Measurements from ENCODE around the gene USP17L24.
"Not testable (repeated sequence)": the region's sequence is repeated elsewhere in the genome, so short reads cannot be mapped to it uniquely, and the experiment has no call there.

Gene USP17L24, protein sequence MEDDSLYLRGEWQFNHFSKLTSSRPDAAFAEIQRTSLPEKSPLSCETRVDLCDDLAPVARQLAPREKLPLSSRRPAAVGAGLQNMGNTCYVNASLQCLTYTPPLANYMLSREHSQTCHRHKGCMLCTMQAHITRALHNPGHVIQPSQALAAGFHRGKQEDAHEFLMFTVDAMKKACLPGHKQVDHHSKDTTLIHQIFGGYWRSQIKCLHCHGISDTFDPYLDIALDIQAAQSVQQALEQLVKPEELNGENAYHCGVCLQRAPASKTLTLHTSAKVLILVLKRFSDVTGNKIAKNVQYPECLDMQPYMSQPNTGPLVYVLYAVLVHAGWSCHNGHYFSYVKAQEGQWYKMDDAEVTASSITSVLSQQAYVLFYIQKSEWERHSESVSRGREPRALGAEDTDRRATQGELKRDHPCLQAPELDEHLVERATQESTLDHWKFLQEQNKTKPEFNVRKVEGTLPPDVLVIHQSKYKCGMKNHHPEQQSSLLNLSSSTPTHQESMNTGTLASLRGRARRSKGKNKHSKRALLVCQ

DNA sequence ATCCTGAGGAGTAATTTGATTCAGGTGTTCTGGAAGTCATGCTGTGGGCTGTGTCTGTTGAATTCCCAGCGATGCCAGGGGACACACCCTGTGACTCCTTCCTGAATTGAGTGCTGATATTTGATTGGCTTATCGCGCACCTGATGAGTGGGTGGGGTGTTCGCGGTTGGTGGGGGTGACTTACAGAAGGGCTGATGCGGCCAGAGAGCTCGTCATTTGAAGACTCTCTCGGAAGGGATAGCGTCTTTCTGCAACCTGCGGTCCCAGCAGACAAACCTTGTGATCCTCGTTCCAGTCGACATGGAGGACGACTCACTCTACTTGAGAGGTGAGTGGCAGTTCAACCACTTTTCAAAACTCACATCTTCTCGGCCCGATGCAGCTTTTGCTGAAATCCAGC lies at the start of gene USP17L24:
TSS of gene USP17L24 (plus strand) at position 301 of the 400 bp plus-strand sequence. CDS start at position 301, 0 bp downstream.
- not testable (repeated sequence) for DNase-seq

DNA sequence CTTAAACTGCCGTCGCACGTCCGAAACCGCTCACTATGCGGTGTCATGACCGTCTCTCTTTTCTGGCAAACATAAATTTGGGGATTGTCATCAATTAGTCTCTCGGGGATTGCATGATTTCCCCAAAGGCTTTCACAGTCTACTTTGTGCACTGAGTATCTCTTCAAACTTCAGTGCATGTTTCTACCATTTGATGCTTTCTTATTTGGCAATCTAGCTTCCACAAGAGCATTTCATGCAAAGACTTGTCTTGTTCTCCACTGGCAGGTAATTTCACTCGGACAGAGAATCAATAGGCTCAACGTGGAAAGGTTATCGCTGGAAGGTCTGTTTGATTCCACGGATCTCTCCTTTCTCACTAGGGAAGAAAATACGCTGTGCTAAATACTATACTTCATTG lies 774 bp upstream of the USP17L24 start:
- DNase-seq = not testable (repeated sequence)

DNA sequence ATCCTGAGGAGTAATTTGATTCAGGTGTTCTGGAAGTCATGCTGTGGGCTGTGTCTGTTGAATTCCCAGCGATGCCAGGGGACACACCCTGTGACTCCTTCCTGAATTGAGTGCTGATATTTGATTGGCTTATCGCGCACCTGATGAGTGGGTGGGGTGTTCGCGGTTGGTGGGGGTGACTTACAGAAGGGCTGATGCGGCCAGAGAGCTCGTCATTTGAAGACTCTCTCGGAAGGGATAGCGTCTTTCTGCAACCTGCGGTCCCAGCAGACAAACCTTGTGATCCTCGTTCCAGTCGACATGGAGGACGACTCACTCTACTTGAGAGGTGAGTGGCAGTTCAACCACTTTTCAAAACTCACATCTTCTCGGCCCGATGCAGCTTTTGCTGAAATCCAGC lies 4.6 kb downstream of the USP17L24 start, which contains the start of gene USP17L25:
TSS of gene USP17L25 (plus strand) at position 301 of the 400 bp plus-strand sequence. CDS start at position 301, 0 bp downstream.
- not testable (repeated sequence) for DNase-seq

DNA sequence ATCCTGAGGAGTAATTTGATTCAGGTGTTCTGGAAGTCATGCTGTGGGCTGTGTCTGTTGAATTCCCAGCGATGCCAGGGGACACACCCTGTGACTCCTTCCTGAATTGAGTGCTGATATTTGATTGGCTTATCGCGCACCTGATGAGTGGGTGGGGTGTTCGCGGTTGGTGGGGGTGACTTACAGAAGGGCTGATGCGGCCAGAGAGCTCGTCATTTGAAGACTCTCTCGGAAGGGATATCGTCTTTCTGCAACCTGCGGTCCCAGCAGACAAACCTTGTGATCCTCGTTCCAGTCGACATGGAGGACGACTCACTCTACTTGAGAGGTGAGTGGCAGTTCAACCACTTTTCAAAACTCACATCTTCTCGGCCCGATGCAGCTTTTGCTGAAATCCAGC lies 9.4 kb downstream of the USP17L24 start, which contains the start of gene USP17L26:
TSS of gene USP17L26 (plus strand) at position 301 of the 400 bp plus-strand sequence. CDS start at position 301, 0 bp downstream.
- not testable (repeated sequence) for DNase-seq

DNA sequence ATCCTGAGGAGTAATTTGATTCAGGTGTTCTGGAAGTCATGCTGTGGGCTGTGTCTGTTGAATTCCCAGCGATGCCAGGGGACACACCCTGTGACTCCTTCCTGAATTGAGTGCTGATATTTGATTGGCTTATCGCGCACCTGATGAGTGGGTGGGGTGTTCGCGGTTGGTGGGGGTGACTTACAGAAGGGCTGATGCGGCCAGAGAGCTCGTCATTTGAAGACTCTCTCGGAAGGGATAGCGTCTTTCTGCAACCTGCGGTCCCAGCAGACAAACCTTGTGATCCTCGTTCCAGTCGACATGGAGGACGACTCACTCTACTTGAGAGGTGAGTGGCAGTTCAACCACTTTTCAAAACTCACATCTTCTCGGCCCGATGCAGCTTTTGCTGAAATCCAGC lies 14.1 kb downstream of the USP17L24 start, which contains the start of gene USP17L5:
TSS of gene USP17L5 (plus strand) at position 301 of the 400 bp plus-strand sequence. CDS start at position 301, 0 bp downstream.
- not testable (repeated sequence) for DNase-seq

DNA sequence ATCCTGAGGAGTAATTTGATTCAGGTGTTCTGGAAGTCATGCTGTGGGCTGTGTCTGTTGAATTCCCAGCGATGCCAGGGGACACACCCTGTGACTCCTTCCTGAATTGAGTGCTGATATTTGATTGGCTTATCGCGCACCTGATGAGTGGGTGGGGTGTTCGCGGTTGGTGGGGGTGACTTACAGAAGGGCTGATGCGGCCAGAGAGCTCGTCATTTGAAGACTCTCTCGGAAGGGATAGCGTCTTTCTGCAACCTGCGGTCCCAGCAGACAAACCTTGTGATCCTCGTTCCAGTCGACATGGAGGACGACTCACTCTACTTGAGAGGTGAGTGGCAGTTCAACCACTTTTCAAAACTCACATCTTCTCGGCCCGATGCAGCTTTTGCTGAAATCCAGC lies 18.9 kb downstream of the USP17L24 start, which contains the start of gene USP17L27:
TSS of gene USP17L27 (plus strand) at position 301 of the 400 bp plus-strand sequence. CDS start at position 301, 0 bp downstream.
- not testable (repeated sequence) for DNase-seq

DNA sequence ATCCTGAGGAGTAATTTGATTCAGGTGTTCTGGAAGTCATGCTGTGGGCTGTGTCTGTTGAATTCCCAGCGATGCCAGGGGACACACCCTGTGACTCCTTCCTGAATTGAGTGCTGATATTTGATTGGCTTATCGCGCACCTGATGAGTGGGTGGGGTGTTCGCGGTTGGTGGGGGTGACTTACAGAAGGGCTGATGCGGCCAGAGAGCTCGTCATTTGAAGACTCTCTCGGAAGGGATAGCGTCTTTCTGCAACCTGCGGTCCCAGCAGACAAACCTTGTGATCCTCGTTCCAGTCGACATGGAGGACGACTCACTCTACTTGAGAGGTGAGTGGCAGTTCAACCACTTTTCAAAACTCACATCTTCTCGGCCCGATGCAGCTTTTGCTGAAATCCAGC lies 23.6 kb downstream of the USP17L24 start, which contains the start of gene USP17L28:
TSS of gene USP17L28 (plus strand) at position 301 of the 400 bp plus-strand sequence. CDS start at position 301, 0 bp downstream.
- not testable (repeated sequence) for DNase-seq

DNA sequence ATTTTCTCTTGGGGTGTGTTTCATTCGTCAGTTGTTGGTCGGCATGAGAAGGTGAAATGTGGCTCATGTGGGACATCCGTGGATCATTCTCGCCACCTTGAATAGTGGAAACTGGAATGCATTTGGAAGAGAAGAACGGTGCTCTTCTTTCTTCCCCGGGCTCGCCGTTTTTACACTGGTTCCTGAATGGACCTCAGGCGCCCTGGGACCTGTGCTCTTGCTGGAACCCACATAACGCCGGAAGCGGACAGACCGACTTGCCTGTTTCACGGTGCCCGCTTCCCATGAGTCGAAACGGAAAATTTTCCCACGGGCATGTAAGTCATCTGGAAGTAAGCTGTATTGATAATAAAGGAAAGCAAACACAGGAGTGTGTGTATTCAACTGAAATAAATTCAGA lies 25.9 kb downstream of the USP17L24 start:
- not testable (repeated sequence) for DNase-seq

DNA sequence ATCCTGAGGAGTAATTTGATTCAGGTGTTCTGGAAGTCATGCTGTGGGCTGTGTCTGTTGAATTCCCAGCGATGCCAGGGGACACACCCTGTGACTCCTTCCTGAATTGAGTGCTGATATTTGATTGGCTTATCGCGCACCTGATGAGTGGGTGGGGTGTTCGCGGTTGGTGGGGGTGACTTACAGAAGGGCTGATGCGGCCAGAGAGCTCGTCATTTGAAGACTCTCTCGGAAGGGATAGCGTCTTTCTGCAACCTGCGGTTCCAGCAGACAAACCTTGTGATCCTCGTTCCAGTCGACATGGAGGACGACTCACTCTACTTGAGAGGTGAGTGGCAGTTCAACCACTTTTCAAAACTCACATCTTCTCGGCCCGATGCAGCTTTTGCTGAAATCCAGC lies 28.4 kb downstream of the USP17L24 start, which contains the start of gene USP17L29:
TSS of gene USP17L29 (plus strand) at position 301 of the 400 bp plus-strand sequence. CDS start at position 301, 0 bp downstream.
- not testable (repeated sequence) for DNase-seq

DNA sequence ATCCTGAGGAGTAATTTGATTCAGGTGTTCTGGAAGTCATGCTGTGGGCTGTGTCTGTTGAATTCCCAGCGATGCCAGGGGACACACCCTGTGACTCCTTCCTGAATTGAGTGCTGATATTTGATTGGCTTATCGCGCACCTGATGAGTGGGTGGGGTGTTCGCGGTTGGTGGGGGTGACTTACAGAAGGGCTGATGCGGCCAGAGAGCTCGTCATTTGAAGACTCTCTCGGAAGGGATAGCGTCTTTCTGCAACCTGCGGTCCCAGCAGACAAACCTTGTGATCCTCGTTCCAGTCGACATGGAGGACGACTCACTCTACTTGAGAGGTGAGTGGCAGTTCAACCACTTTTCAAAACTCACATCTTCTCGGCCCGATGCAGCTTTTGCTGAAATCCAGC lies 37.9 kb downstream of the USP17L24 start, which contains the start of gene USP17L30:
TSS of gene USP17L30 (plus strand) at position 301 of the 400 bp plus-strand sequence. CDS start at position 301, 0 bp downstream.
- DNase-seq = not testable (repeated sequence)
